Measurements from ENCODE around the gene PTPMT1.
"Not testable (repeated sequence)": the region's sequence is repeated elsewhere in the genome, so short reads cannot be mapped to it uniquely, and the experiment has no call there.

Gene PTPMT1

GRCh38 chr11:47565340-47566148, at the start of gene PTPMT1:
TSS of gene PTPMT1 (plus strand) at chr11:47565599. CDS start at chr11:47565623, 24 bp downstream.
- peak within 1 kb of the TSS; percentile 90 for H3K9ac ChIP-seq (ENCODE audit: low read depth, low read length)
- H3K9me3 ChIP-seq (ENCODE audit: control insufficient read depth, insufficient read depth, low read length) = no peaks in the 10 kb centered on the region
- no peaks in the 10 kb centered on the region for H3K4me1 ChIP-seq (ENCODE audit: control insufficient read depth, insufficient read depth, low read length)
- H3K27me3 ChIP-seq (ENCODE audit: control insufficient read depth, insufficient read depth, low read length) = no peaks in the 10 kb centered on the region
- H3K4me3 ChIP-seq (ENCODE audit: low read depth, low read length) = peak within 1 kb of the TSS; percentile 85
- H3K36me3 ChIP-seq (ENCODE audit: control insufficient read depth, insufficient read depth, low read length) = peaks cover 5% of the 10 kb centered on the region

GRCh38 chr11:47516155-47516554, 49.2 kb upstream of the PTPMT1 start:
- Histone ChIP-seq H3K4me1 (ENCODE audit: control insufficient read depth, insufficient read depth, low read length) (peaks cover 21% of the 10 kb centered on the region), H3K36me3 (ENCODE audit: control insufficient read depth, insufficient read depth, low read length) (no peaks in the 10 kb centered on the region), H3K4me3 (ENCODE audit: low read depth, low read length) (no peak overlapping the region), H3K9ac (ENCODE audit: low read depth, low read length) (no peak overlapping the region), H3K9me3 (ENCODE audit: control insufficient read depth, insufficient read depth, low read length) (no peaks in the 10 kb centered on the region), H3K27me3 (ENCODE audit: control insufficient read depth, insufficient read depth, low read length) (no peaks in the 10 kb centered on the region)

GRCh38 chr11:47516984-47517853, 48.2 kb upstream of the PTPMT1 start:
- H3K4me3 ChIP-seq (ENCODE audit: low read depth, low read length) = no peak overlapping the region
- no peak overlapping the region for H3K9ac ChIP-seq (ENCODE audit: low read depth, low read length)
- no peaks in the 10 kb centered on the region for H3K36me3 ChIP-seq (ENCODE audit: control insufficient read depth, insufficient read depth, low read length)
- no peaks in the 10 kb centered on the region for H3K27me3 ChIP-seq (ENCODE audit: control insufficient read depth, insufficient read depth, low read length)
- H3K9me3 ChIP-seq (ENCODE audit: control insufficient read depth, insufficient read depth, low read length) = no peaks in the 10 kb centered on the region
- H3K4me1 ChIP-seq (ENCODE audit: control insufficient read depth, insufficient read depth, low read length) = peaks cover 21% of the 10 kb centered on the region

GRCh38 chr11:47518212-47518964, 47.0 kb upstream of the PTPMT1 start:
- Histone ChIP-seq H3K9ac (ENCODE audit: low read depth, low read length) (no peak overlapping the region), H3K9me3 (ENCODE audit: control insufficient read depth, insufficient read depth, low read length) (no peaks in the 10 kb centered on the region), H3K27me3 (ENCODE audit: control insufficient read depth, insufficient read depth, low read length) (no peaks in the 10 kb centered on the region), H3K4me3 (ENCODE audit: low read depth, low read length) (no peak overlapping the region), H3K4me1 (ENCODE audit: control insufficient read depth, insufficient read depth, low read length) (peaks cover 16% of the 10 kb centered on the region), H3K36me3 (ENCODE audit: control insufficient read depth, insufficient read depth, low read length) (no peaks in the 10 kb centered on the region)

- H3K9me3 ChIP-seq (ENCODE audit: control insufficient read depth, insufficient read depth, low read length) = no peaks in the 10 kb centered on the region
- no peak overlapping the region for H3K9ac ChIP-seq (ENCODE audit: low read depth, low read length)
- H3K4me3 ChIP-seq (ENCODE audit: low read depth, low read length) = no peak overlapping the region
- no peaks in the 10 kb centered on the region for H3K27me3 ChIP-seq (ENCODE audit: control insufficient read depth, insufficient read depth, low read length)
- no peaks in the 10 kb centered on the region for H3K36me3 ChIP-seq (ENCODE audit: control insufficient read depth, insufficient read depth, low read length)
- peaks cover 25% of the 10 kb centered on the region for H3K4me1 ChIP-seq (ENCODE audit: control insufficient read depth, insufficient read depth, low read length)
Observed at GRCh38 chr11:47523490-47524225, 41.7 kb upstream of the PTPMT1 start.

GRCh38 chr11:47524291-47524874, 41.0 kb upstream of the PTPMT1 start:
- Histone ChIP-seq H3K9me3 (ENCODE audit: control insufficient read depth, insufficient read depth, low read length) (no peaks in the 10 kb centered on the region), H3K4me3 (ENCODE audit: low read depth, low read length) (no peak overlapping the region)

GRCh38 chr11:47526032-47526431, 39.4 kb upstream of the PTPMT1 start:
- H3K36me3 ChIP-seq (ENCODE audit: control insufficient read depth, insufficient read depth, low read length); H3K27me3 ChIP-seq (ENCODE audit: control insufficient read depth, insufficient read depth, low read length); H3K9ac ChIP-seq (ENCODE audit: low read depth, low read length); H3K4me3 ChIP-seq (ENCODE audit: low read depth, low read length); H3K9me3 ChIP-seq (ENCODE audit: control insufficient read depth, insufficient read depth, low read length): not testable (repeated sequence)
- H3K4me1 ChIP-seq (ENCODE audit: control insufficient read depth, insufficient read depth, low read length) = peaks cover 25% of the 10 kb centered on the region

More at GRCh38 chr11:47524291-47524874, 41.0 kb upstream of the PTPMT1 start:
- Histone ChIP-seq H3K36me3 (ENCODE audit: control insufficient read depth, insufficient read depth, low read length) (no peaks in the 10 kb centered on the region), H3K4me1 (ENCODE audit: control insufficient read depth, insufficient read depth, low read length) (peaks cover 25% of the 10 kb centered on the region), H3K27me3 (ENCODE audit: control insufficient read depth, insufficient read depth, low read length) (no peaks in the 10 kb centered on the region), H3K9ac (ENCODE audit: low read depth, low read length) (no peak overlapping the region)

- Histone ChIP-seq H3K4me1 (ENCODE audit: control insufficient read depth, insufficient read depth, low read length) (peaks cover 25% of the 10 kb centered on the region), H3K9ac (ENCODE audit: low read depth, low read length) (no peak overlapping the region)
Observed at GRCh38 chr11:47527186-47527585, 38.2 kb upstream of the PTPMT1 start.

GRCh38 chr11:47529951-47530350, 35.4 kb upstream of the PTPMT1 start:
- no peaks in the 10 kb centered on the region for H3K36me3 ChIP-seq (ENCODE audit: control insufficient read depth, insufficient read depth, low read length)
- peaks cover 14% of the 10 kb centered on the region for H3K4me1 ChIP-seq (ENCODE audit: control insufficient read depth, insufficient read depth, low read length)
- H3K9ac ChIP-seq (ENCODE audit: low read depth, low read length) = no peak overlapping the region
- H3K9me3 ChIP-seq (ENCODE audit: control insufficient read depth, insufficient read depth, low read length) = no peaks in the 10 kb centered on the region
- H3K27me3 ChIP-seq (ENCODE audit: control insufficient read depth, insufficient read depth, low read length) = no peaks in the 10 kb centered on the region
- no peak overlapping the region for H3K4me3 ChIP-seq (ENCODE audit: low read depth, low read length)

More at GRCh38 chr11:47527186-47527585, 38.2 kb upstream of the PTPMT1 start:
- Histone ChIP-seq H3K36me3 (ENCODE audit: control insufficient read depth, insufficient read depth, low read length) (no peaks in the 10 kb centered on the region), H3K27me3 (ENCODE audit: control insufficient read depth, insufficient read depth, low read length) (no peaks in the 10 kb centered on the region), H3K9me3 (ENCODE audit: control insufficient read depth, insufficient read depth, low read length) (no peaks in the 10 kb centered on the region), H3K4me3 (ENCODE audit: low read depth, low read length) (no peak overlapping the region)

- H3K4me3 ChIP-seq (ENCODE audit: low read depth, low read length); H3K9me3 ChIP-seq (ENCODE audit: control insufficient read depth, insufficient read depth, low read length); H3K36me3 ChIP-seq (ENCODE audit: control insufficient read depth, insufficient read depth, low read length); H3K4me1 ChIP-seq (ENCODE audit: control insufficient read depth, insufficient read depth, low read length); H3K9ac ChIP-seq (ENCODE audit: low read depth, low read length); H3K27me3 ChIP-seq (ENCODE audit: control insufficient read depth, insufficient read depth, low read length): not testable (repeated sequence)
Observed at GRCh38 chr11:47530721-47531120, 34.7 kb upstream of the PTPMT1 start.
